AG04450 (cell line): ENCODE measurements around the gene SENP1. TPM values are rescaled to one million over a fixed set of nuclear protein-coding genes. Genes with fewer than 3 reads are reported as not detected.

ENCODE experiments used
- CTCF ChIA-PET: fragments of 300-600, 350-600 bp; formaldehyde crosslinking; extraction: SDS; loops from one replicate; lab custom pipeline; 2022; ENCODE audit warnings: antibody characterized with exemption, inconsistent platforms; lab: Charles Lee
- POLR2A ChIA-PET: fragments of 350-600 bp; formaldehyde crosslinking; extraction: SDS; loops from one replicate; lab custom pipeline; 2021; ENCODE audit warnings: antibody characterized with exemption, inconsistent platforms; lab: Yijun Ruan, JAX
- DNase-seq: peaks from one replicate; pipeline ENCODE4 v3.0.0-alpha.2; 2011; ENCODE audit warnings: low read depth, low spot score
- H3K27ac ChIP-seq: one replicate; pipeline ENCODE4 v1.5.1; 2012; ENCODE audit warnings: low read depth, low read length, control low read depth
- H3K27me3 ChIP-seq: one replicate; pipeline ENCODE4 v1.6.0; 2012; ENCODE audit warnings: low read length; ENCODE audit not compliant: control insufficient read depth, insufficient read depth
- H3K4me3 ChIP-seq: 2 replicates; pipeline ENCODE4 v1.5.1; 2011; ENCODE audit warnings: mild to moderate bottlenecking, low read depth, low read length, control low read depth
- H3K9me3 ChIP-seq: 2 replicates; pipeline ENCODE4 v1.5.1; 2012; ENCODE audit warnings: low read length; ENCODE audit not compliant: control insufficient read depth, insufficient read depth
- polyA plus RNA-seq: library from polyadenylated mRNA; depleted of rRNA; stranded (reverse); fragments of >200 nt; gene quantifications from 2 replicates; pipeline ENCODE4 v1.2.3, GENCODE V29; 2011
- TF ChIP-seq, protein P1 (sequence below): IDR thresholded peaks from 2 replicates; pipeline ENCODE4 v1.5.1; 2011; ENCODE audit warnings: low read depth, low read length, control low read depth, inconsistent platforms

The SENP1 gene
- polyA plus RNA-seq, 1 experiment: 26.4 TPM

DNA sequence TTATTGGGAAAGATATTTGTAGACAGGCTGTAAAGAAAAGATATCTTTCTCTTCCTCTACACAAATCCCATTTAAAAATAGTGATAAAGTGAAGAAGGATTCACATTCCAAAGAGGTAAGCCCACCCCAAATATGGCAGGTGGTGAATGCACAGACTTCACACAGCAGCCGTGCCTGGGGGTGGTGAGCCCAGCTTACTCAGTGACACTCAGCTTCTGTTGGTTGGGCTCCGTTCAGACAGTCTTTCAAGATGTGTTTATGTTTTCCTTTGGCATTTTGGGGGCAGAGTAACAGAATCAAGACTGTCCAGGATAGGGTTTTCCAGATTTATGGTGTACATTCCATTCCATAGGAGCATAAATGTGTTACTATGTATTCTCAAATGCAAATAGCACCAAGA lies 97.5 kb downstream of the SENP1 start:
- no peak overlapping the region for H3K4me3 ChIP-seq
- peaks cover 74% of the 10 kb centered on the region for H3K27me3 ChIP-seq
- no peak overlapping the region for H3K27ac ChIP-seq
- POLR2A ChIA-PET: interaction anchor here (0.5 kb wide), 1 partner anchor 318 kb away, joined by 3 read pairs; no protein-coding TSS in a partner anchor
- CTCF ChIA-PET: interaction anchor here (0.6 kb wide), 1 partner anchor 18 kb away, joined by 3 read pairs; no protein-coding TSS in a partner anchor
- no peak for DNase-seq
- no peaks in the 10 kb centered on the region; the same call in 1 of the 2 replicates for H3K9me3 ChIP-seq
- TF ChIP-seq, protein P1, sequence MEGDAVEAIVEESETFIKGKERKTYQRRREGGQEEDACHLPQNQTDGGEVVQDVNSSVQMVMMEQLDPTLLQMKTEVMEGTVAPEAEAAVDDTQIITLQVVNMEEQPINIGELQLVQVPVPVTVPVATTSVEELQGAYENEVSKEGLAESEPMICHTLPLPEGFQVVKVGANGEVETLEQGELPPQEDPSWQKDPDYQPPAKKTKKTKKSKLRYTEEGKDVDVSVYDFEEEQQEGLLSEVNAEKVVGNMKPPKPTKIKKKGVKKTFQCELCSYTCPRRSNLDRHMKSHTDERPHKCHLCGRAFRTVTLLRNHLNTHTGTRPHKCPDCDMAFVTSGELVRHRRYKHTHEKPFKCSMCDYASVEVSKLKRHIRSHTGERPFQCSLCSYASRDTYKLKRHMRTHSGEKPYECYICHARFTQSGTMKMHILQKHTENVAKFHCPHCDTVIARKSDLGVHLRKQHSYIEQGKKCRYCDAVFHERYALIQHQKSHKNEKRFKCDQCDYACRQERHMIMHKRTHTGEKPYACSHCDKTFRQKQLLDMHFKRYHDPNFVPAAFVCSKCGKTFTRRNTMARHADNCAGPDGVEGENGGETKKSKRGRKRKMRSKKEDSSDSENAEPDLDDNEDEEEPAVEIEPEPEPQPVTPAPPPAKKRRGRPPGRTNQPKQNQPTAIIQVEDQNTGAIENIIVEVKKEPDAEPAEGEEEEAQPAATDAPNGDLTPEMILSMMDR: no peak

DNA sequence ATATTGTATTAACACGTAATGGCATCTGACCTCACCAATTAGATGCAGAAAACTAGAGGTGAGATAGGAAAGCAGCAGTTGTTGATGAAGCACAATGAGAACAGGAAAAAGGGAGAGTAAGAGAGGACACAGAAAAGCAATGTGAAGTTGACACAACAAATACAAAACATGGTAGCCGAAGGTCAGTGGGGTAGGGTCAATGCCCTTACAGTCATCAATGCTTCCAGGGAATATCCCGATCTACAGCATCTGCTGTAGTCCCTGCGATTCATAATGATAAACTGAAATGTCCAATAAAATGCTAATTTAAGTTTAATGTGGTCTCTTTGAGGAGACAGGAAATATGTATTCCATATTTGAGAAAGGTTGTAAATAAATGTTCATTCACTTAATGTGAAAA lies 98.7 kb downstream of the SENP1 start:
- peaks cover 86% of the 10 kb centered on the region for H3K27me3 ChIP-seq
- H3K27ac ChIP-seq: no peak overlapping the region
- ChIA-PET CTCF (interaction anchor here (1.8 kb wide), 1 partner anchor 44 kb away, joined by 4 read pairs; the partner anchor contains the start of gene TMEM106C), POLR2A (no interaction called here)
- DNase-seq: no peak
- TF ChIP-seq, protein P1: no peak
- H3K9me3 ChIP-seq: no peaks in the 10 kb centered on the region; the same call in 1 of the 2 replicates
- no peak overlapping the region for H3K4me3 ChIP-seq

DNA sequence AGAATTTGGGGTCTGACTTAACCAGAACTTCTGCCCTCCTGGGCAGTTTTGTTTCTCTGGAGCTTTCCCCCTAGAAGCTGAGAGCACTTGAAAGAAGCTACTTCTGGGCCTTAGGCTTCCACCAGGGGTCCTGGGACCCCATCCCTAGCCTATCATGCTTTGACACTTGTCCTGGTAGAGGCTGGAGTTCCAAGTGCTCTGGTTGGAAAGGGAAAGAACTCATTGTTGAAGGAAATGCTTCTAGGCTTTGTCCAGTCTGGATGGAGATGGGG lies 100.2 kb downstream of the SENP1 start:
- Histone ChIP-seq H3K9me3 (no peaks in the 10 kb centered on the region; the same call in 1 of the 2 replicates), H3K4me3 (no peak overlapping the region), H3K27me3 (peaks cover 91% of the 10 kb centered on the region), H3K27ac (no peak overlapping the region)
- no peak for DNase-seq
- ChIA-PET CTCF (no interaction called here), POLR2A (no interaction called here)
- TF ChIP-seq, protein P1: no peak

DNA sequence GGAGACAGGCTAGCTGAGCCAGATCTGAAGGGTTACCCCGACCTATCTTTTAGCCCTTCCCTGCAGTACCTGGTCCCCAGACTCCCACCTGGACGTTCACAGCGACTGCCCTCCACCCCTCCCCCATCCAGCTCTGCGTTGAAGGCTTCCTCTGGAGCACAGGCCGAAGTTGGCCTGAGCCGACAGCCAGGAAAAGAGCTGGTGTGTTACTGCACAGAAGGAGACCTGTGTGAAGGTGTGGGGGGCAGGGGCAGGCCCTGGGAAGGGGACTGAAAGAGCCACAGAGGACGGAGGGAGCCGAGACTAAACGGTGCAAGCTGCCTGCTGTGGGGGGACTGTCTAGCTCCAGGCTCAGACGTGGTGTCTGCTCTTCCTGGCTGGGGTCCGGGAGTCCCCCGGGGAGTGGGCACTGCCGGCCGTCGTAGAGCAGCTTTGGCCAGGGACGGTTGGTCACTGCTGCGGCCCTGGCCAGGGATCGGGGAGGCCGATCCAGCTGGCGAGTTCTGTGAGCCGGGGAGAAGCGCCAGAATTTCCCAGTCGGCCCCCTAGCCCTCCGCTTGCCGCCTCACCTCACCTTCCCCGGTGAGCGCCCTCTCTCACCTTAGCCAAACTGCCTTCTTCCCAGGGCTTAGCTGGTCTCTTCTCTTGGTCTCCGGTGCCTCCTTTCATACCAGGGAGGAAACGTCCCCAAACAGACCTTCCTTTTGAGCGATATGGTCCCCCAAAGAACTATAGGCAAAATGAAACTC lies 100.7 kb downstream of the SENP1 start:
- no peak for DNase-seq
- POLR2A ChIA-PET: interaction anchor here (0.6 kb wide), 1 partner anchor 216 kb away, joined by 3 read pairs; no protein-coding TSS in a partner anchor
- CTCF ChIA-PET: no interaction called here

More for the DNA sequence above, 100.7 kb downstream of the SENP1 start:
- Histone ChIP-seq H3K9me3 (no peaks in the 10 kb centered on the region; the same call in 1 of the 2 replicates), H3K27me3 (peaks cover 91% of the 10 kb centered on the region), H3K27ac (no peak overlapping the region), H3K4me3 (no peak overlapping the region)
- TF ChIP-seq, protein P1: no peak
